ENCODE results near the gene CLSTN2. TPM values are rescaled to one million over a fixed set of nuclear protein-coding genes. Genes with fewer than 3 reads are reported as not detected.

Gene CLSTN2
- total and polyA plus RNA-seq, 2 of the 8 experiments (the other 6 are each of a cell fraction or from before 2014, with no cell fraction given): 0.39 to 0.52 TPM

DNA sequence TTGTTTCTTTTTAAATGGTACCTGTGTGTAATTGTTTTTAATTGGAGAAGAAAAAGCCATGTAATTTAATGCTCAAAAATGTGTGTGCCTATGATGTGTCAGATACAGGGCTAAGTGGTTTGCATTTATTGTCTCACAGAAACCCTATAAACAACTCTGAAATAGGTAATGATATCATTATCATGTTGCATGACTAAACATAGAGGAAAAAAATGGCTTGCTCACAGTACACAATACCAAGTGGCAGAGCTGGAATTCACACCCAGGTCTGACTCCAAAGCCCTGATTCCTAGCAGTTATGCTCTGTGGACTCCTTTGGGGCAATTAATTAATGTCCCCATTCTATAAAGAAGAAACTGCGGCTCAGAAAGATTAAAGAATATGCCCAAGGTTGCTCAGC lies 505.5 kb downstream of the CLSTN2 start (continued):
- no peak for TF ChIP-seq CTBP2 (IDR thresholded peaks at IDR 0.05; ENCODE audit: borderline replicate concordance, insufficient read depth, insufficient read length, low read length)
- TF ChIP-seq CHD1 (IDR thresholded peaks at IDR 0.05; ENCODE audit: low read depth, low read length): no peak
- TF ChIP-seq CREB1 (IDR thresholded peaks at IDR 0.05): no peak
- TF ChIP-seq MAFK (IDR thresholded peaks at IDR 0.05; ENCODE audit: low read depth, low read length): no peak
- TF ChIP-seq TAF1 (IDR thresholded peaks at IDR 0.05; ENCODE audit: low read depth, low read length): no peak

Measured in H1 (cell line).